SK-N-DZ (cell line): ENCODE results near the gene ERVFRD-1.
"Not testable (repeated sequence)": the region's sequence is repeated elsewhere in the genome, so short reads cannot be mapped to it uniquely, and the experiment has no call there.

ENCODE experiments used
- DNase-seq: peaks from one replicate; pipeline ENCODE4 v3.0.0-alpha.2; 2015; ENCODE audit warnings: low spot score

The ERVFRD-1 gene

GRCh38 chr6:11129908-11130565 is 18.5 kb upstream of the ERVFRD-1 start:
- no peak for DNase-seq

GRCh38 chr6:11128608-11129007 is 17.1 kb upstream of the ERVFRD-1 start:
- DNase-seq, result no peak

GRCh38 chr6:11126876-11127275 is 15.4 kb upstream of the ERVFRD-1 start:
- no peak for DNase-seq

GRCh38 chr6:11123978-11124377 is 12.5 kb upstream of the ERVFRD-1 start:
- DNase-seq, result no peak

GRCh38 chr6:11122380-11122779 is 10.9 kb upstream of the ERVFRD-1 start:
- no peak for DNase-seq

- no peak for DNase-seq
These were observed 10.3 kb upstream of the ERVFRD-1 start for GRCh38 chr6:11121851-11122250.

- DNase-seq, result no peak
These were observed 8.9 kb upstream of the ERVFRD-1 start for GRCh38 chr6:11120271-11121005.

GRCh38 chr6:11115808-11116536 is 4.4 kb upstream of the ERVFRD-1 start:
- DNase-seq, result not testable (repeated sequence)

- no peak for DNase-seq
These were observed 1.5 kb upstream of the ERVFRD-1 start for GRCh38 chr6:11113038-11113437.

GRCh38 chr6:11111769-11112437 is 378 bp upstream of the ERVFRD-1 start:
- peak; percentile 28 for DNase-seq

GRCh38 chr6:11108726-11109125 is 2.8 kb downstream of the ERVFRD-1 start:
- DNase-seq, result no peak

GRCh38 chr6:11103065-11103464 is 8.5 kb downstream of the ERVFRD-1 start:
- DNase-seq, result no peak

GRCh38 chr6:11101417-11101816 is 10.1 kb downstream of the ERVFRD-1 start:
- DNase-seq, result no peak

GRCh38 chr6:11098004-11098403 is 13.5 kb downstream of the ERVFRD-1 start:
- DNase-seq, result no peak

- DNase-seq, result no peak
These were observed 14.0 kb downstream of the ERVFRD-1 start for GRCh38 chr6:11097476-11097875.

- DNase-seq, result peak; percentile 36
These were observed 15.4 kb downstream of the ERVFRD-1 start for GRCh38 chr6:11096109-11096508.

- no peak for DNase-seq
These were observed 16.6 kb downstream of the ERVFRD-1 start for GRCh38 chr6:11094941-11095340.

GRCh38 chr6:11094411-11094851 is 17.1 kb downstream of the ERVFRD-1 start:
- DNase-seq, result peak; percentile 52

- DNase-seq, result peak; percentile 97
These were observed 17.7 kb downstream of the ERVFRD-1 start, which contains the start of gene SMIM13 for GRCh38 chr6:11093626-11094410. SMIM13 (plus strand) TSS chr6:11093834; CDS start chr6:11094314, 480 bp downstream.

- DNase-seq, result no peak
These were observed 18.2 kb downstream of the ERVFRD-1 start for GRCh38 chr6:11093376-11093625.

- no peak for DNase-seq
These were observed 18.7 kb downstream of the ERVFRD-1 start for GRCh38 chr6:11092668-11093375.
